Left hindlimb (tissue), 1 donor: Measurements from ENCODE around the gene STAB1.

ENCODE experiments used
- DNase-seq: peaks from one replicate; pipeline ENCODE4 v3.0.0-alpha.2; 2018

The STAB1 gene

GRCh38 chr3:52507359-52507758, 12.2 kb downstream of the STAB1 start:
- DNase-seq = no peak

- no peak for DNase-seq
Measured at GRCh38 chr3:52509753-52510328, 14.7 kb downstream of the STAB1 start.

GRCh38 chr3:52511509-52511908, 16.4 kb downstream of the STAB1 start:
- no peak for DNase-seq

- DNase-seq = no peak
Measured at GRCh38 chr3:52512105-52512504, 17.0 kb downstream of the STAB1 start.

- no peak for DNase-seq
Measured at GRCh38 chr3:52512727-52513126, 17.6 kb downstream of the STAB1 start.

GRCh38 chr3:52513281-52513680, 18.1 kb downstream of the STAB1 start:
- no peak for DNase-seq

GRCh38 chr3:52514576-52514975, 19.4 kb downstream of the STAB1 start:
- DNase-seq = no peak

- DNase-seq = no peak
Measured at GRCh38 chr3:52515192-52515591, 20.1 kb downstream of the STAB1 start.

- DNase-seq = no peak
Measured at GRCh38 chr3:52516509-52517195, 21.5 kb downstream of the STAB1 start.

- DNase-seq = no peak
Measured at GRCh38 chr3:52517796-52518722, 22.9 kb downstream of the STAB1 start.

GRCh38 chr3:52518723-52519444, 23.7 kb downstream of the STAB1 start:
- no peak for DNase-seq

- DNase-seq = no peak
Measured at GRCh38 chr3:52519445-52520140, 24.5 kb downstream of the STAB1 start.

- DNase-seq = no peak
Measured at GRCh38 chr3:52520141-52520667, 25.1 kb downstream of the STAB1 start.

- no peak for DNase-seq
Measured at GRCh38 chr3:52520716-52521487, 25.8 kb downstream of the STAB1 start.

GRCh38 chr3:52521488-52521824, 26.3 kb downstream of the STAB1 start:
- DNase-seq = no peak

GRCh38 chr3:52521881-52522650, 26.9 kb downstream of the STAB1 start:
- DNase-seq = peak; percentile 25

GRCh38 chr3:52522651-52523251, 27.6 kb downstream of the STAB1 start:
- DNase-seq = peak; percentile 23

GRCh38 chr3:52523386-52524257, 28.5 kb downstream of the STAB1 start:
- DNase-seq = peak; percentile 23

GRCh38 chr3:52524258-52524751, 29.2 kb downstream of the STAB1 start:
- DNase-seq = peak; percentile 21
